GM23338 (cell line): ENCODE measurements around the gene ARX. TPM values are rescaled to one million over a fixed set of nuclear protein-coding genes. Genes with fewer than 3 reads are reported as not detected.
A peak's percentile ranks its signal among the peaks of the same experiment; 100 is the strongest.

ENCODE experiments used
- ATAC-seq: fragments of 200-7000 bp; cut with Tn5 transposase; 3 replicates; pipeline ENCODE4 v1.9.1; 2020
- DNase-seq: peaks from one replicate; pipeline ENCODE4 v3.0.0-alpha.2; 2015; ENCODE audit warnings: low spot score
- H2AFZ ChIP-seq: fragments of 200-600 bp; sonication (generic); 2 replicates; pipeline ENCODE4 v1.8.0; 2016; ENCODE audit warnings: antibody characterized with exemption, mild to moderate bottlenecking, moderate library complexity
- H3F3A ChIP-seq: fragments of 200-600 bp; sonication (generic); replicated peaks from 2 replicates; pipeline ENCODE4 v1.8.0; 2017; ENCODE audit warnings: antibody characterized with exemption, mixed run types, low read depth
- H3K27ac ChIP-seq: fragments of 200-600 bp; sonication (generic); 2 replicates; pipeline ENCODE4 v1.6.1; 2016; ENCODE audit warnings: low read depth
- H3K27me3 ChIP-seq: fragments of 200-600 bp; sonication (generic); 2 replicates; pipeline ENCODE4 v1.8.0; 2016; ENCODE audit warnings: mild to moderate bottlenecking, mixed run types, moderate library complexity; ENCODE audit not compliant: insufficient read depth
- H3K36me3 ChIP-seq: fragments of 200-600 bp; sonication (generic); 2 replicates; pipeline ENCODE4 v1.8.0; 2016; ENCODE audit warnings: mild to moderate bottlenecking; ENCODE audit not compliant: insufficient read depth
- H3K4me1 ChIP-seq: fragments of 200-600 bp; sonication (generic); 2 replicates; pipeline ENCODE4 v1.8.0; 2016; ENCODE audit warnings: mild to moderate bottlenecking, moderate library complexity; ENCODE audit not compliant: insufficient read depth
- H3K4me2 ChIP-seq: fragments of 200-600 bp; sonication (generic); 2 replicates; pipeline ENCODE4 v1.7.1; 2017; ENCODE audit warnings: mixed run types
- H3K4me3 ChIP-seq: fragments of 200-600 bp; sonication (generic); 2 replicates; pipeline ENCODE4 v1.6.1; 2016; ENCODE audit warnings: mixed run types
- H3K79me2 ChIP-seq: fragments of 200-600 bp; sonication (generic); replicated peaks from 2 replicates; pipeline ENCODE4 v1.8.0; 2017; ENCODE audit warnings: mild to moderate bottlenecking; ENCODE audit not compliant: insufficient read depth
- H3K9me2 ChIP-seq: fragments of 200-600 bp; sonication (generic); 2 replicates; pipeline ENCODE4 v1.8.0; 2017; ENCODE audit not compliant: insufficient read depth
- H4K20me1 ChIP-seq: fragments of 200-600 bp; sonication (generic); replicated peaks from 2 replicates; pipeline ENCODE4 v1.8.0; 2017; ENCODE audit warnings: mild to moderate bottlenecking; ENCODE audit not compliant: insufficient read depth
- H3K27ac Mint-ChIP-seq: 2 replicates; pipeline ENCODE4 v1.8.0; 2020; ENCODE audit warnings: inconsistent platforms, mild to moderate bottlenecking, moderate library complexity, mixed read lengths
- H3K27me3 Mint-ChIP-seq: 3 replicates; pipeline ENCODE4 v1.8.0; 2022; ENCODE audit warnings: low read depth, mild to moderate bottlenecking, moderate library complexity, mixed read lengths, inconsistent platforms; ENCODE audit not compliant: insufficient read depth, poor library complexity
- H3K36me3 Mint-ChIP-seq: 3 replicates; pipeline ENCODE4 v1.8.0; 2021; ENCODE audit warnings: low read depth, mild to moderate bottlenecking, inconsistent platforms, moderate library complexity, mixed read lengths
- H3K4me1 Mint-ChIP-seq: 3 replicates; pipeline ENCODE4 v1.8.0; 2020; ENCODE audit warnings: mild to moderate bottlenecking, inconsistent platforms, mixed read lengths
- H3K4me3 Mint-ChIP-seq: 3 replicates; pipeline ENCODE4 v1.8.0; 2021; ENCODE audit warnings: moderate library complexity, mild to moderate bottlenecking, inconsistent platforms, mixed read lengths
- H3K9me3 Mint-ChIP-seq: 3 replicates; pipeline ENCODE4 v1.8.0; 2020; ENCODE audit warnings: moderate library complexity, mild to moderate bottlenecking, inconsistent platforms, mixed read lengths
- CREB1 ChIP-seq: fragments of 250-450 bp; sonication (Bioruptor Pico); IDR thresholded peaks from 2 replicates; pipeline ENCODE4 v1.5.0; 2020; ENCODE audit warnings: low read depth, mild to moderate bottlenecking, moderate library complexity
- CTCF ChIP-seq, 2 experiments: fragments of 200-600 bp in 1 of 2; sonication (generic) in 1 of 2; conservative IDR thresholded peaks; 2 replicates each; pipeline versions ENCODE4 v1.5.1 to v1.6.1; 2016 to 2017; ENCODE audit warnings: antibody characterized with exemption in 2 of 2, low read depth in 2 of 2, mild to moderate bottlenecking in 2 of 2, moderate library complexity in 1 of 2
- ETS1 ChIP-seq: IDR thresholded peaks from 2 replicates; pipeline ENCODE4 v1.6.1; 2016; ENCODE audit warnings: antibody characterized with exemption
- EZH2 ChIP-seq: fragments of 200-600 bp; sonication (generic); IDR thresholded peaks from one replicate; pipeline ENCODE4 v1.8.0; 2017; ENCODE audit warnings: antibody characterized with exemption, mild to moderate bottlenecking, low read depth; ENCODE audit not compliant: unreplicated experiment
- EZH2phosphoT487 ChIP-seq: fragments of 200-600 bp; sonication (generic); IDR thresholded peaks from one replicate; pipeline ENCODE4 v1.8.1; 2018; ENCODE audit warnings: antibody characterized with exemption; ENCODE audit not compliant: unreplicated experiment
- JUNB ChIP-seq: IDR thresholded peaks from one replicate; pipeline ENCODE4 v1.6.1; 2016; ENCODE audit warnings: antibody characterized with exemption; ENCODE audit not compliant: unreplicated experiment
- NANOG ChIP-seq: IDR thresholded peaks from 2 replicates; pipeline ENCODE4 v1.6.1; 2016; ENCODE audit warnings: antibody characterized with exemption, borderline replicate concordance
- POLR2AphosphoS5 ChIP-seq: IDR thresholded peaks from 2 replicates; pipeline ENCODE4 v1.6.1; 2016; ENCODE audit warnings: antibody characterized with exemption, low read depth
- REST ChIP-seq: IDR thresholded peaks from one replicate; pipeline ENCODE4 v1.6.1; 2018; ENCODE audit warnings: antibody characterized with exemption; ENCODE audit not compliant: unreplicated experiment
- STAT1 ChIP-seq: IDR thresholded peaks from one replicate; pipeline ENCODE4 v1.6.1; 2016; ENCODE audit warnings: antibody characterized with exemption; ENCODE audit not compliant: unreplicated experiment
- ZNF114 ChIP-seq: fragments of 250-450 bp; sonication (Bioruptor Pico); IDR thresholded peaks from 2 replicates; pipeline ENCODE4 v1.5.0; 2020; ENCODE audit warnings: mild to moderate bottlenecking, moderate library complexity
- ZNF462 ChIP-seq: fragments of 250-450 bp; sonication (Bioruptor Pico); IDR thresholded peaks from 2 replicates; pipeline ENCODE4 v1.5.0; 2020; ENCODE audit warnings: mild to moderate bottlenecking, moderate library complexity
- polyA plus RNA-seq: library from polyadenylated mRNA; unstranded; fragments of >200 nt; fragmentation: Nextera tagmentation; extraction: Ambion mirVana; gene quantifications from 2 replicates; pipeline ENCODE4 v1.2.1, GENCODE V29; 2016
- total RNA-seq: library from RNA; depleted of rRNA; stranded (reverse); fragments of >200 nt; shearing (Covaris generic); gene quantifications from 2 replicates; pipeline ENCODE4 v1.2.3, GENCODE V29; 2014

The ARX gene
- total and polyA plus RNA-seq, 2 experiments from 2014 or later: 0.13 TPM; not detected in 1

GRCh38 chrX:25004040-25004439 is 11.7 kb downstream of the ARX start (continued):
- TF ChIP-seq EZH2: peak; percentile 84

GRCh38 chrX:25003066-25003849 is 12.5 kb downstream of the ARX start:
- Mint-ChIP-seq H3K27me3 (peaks cover 75% of the 10 kb centered on the region), H3K4me3 (peak overlapping the region; percentile 76), H3K27ac (no peak overlapping the region), H3K36me3 (no peaks in the 10 kb centered on the region; the same call in 2 of the 3 replicates), H3K9me3 (no peaks in the 10 kb centered on the region; the same call in 2 of the 3 replicates), H3K4me1 (peaks cover 35% of the 10 kb centered on the region)
- peaks cover 50% of the 10 kb centered on the region for H3K4me1 ChIP-seq
- H2AFZ ChIP-seq: no peak overlapping the region
- DNase-seq (peak; percentile 67), ATAC-seq (peak; percentile 8; the same call in 2 of the 3 replicates)
- no peaks in the 10 kb centered on the region for H4K20me1 ChIP-seq
- peak overlapping the region; percentile 84 for H3K4me2 ChIP-seq
- H3K9me2 ChIP-seq: no peaks in the 10 kb centered on the region
- peaks cover 94% of the 10 kb centered on the region for H3K27me3 ChIP-seq
- H3K36me3 ChIP-seq: no peaks in the 10 kb centered on the region
- H3K4me3 ChIP-seq: peak overlapping the region; percentile 54
- H3F3A ChIP-seq: 0 out of 2 replicates have a peak, but pooled peaks cover 5% of the 10 kb centered on the region
- H3K79me2 ChIP-seq: no peaks in the 10 kb centered on the region
- no peak overlapping the region for H3K27ac ChIP-seq
- TF ChIP-seq POLR2AphosphoS5: no peak
- TF ChIP-seq CTCF (conservative IDR thresholded peaks at IDR 0.05; ENCODE audit: low read depth in 2 of 2): no peak
- no peak for TF ChIP-seq EZH2
- no peak for TF ChIP-seq CREB1 (CRISPR knock-in tag)
- TF ChIP-seq ZNF114 (CRISPR knock-in tag): no peak
- no peak for TF ChIP-seq EZH2phosphoT487
- TF ChIP-seq STAT1: no peak
- no peak for TF ChIP-seq ZNF462 (CRISPR knock-in tag)
- no peak for TF ChIP-seq REST
- TF ChIP-seq JUNB: no peak
- TF ChIP-seq NANOG: no peak
- TF ChIP-seq ETS1: no peak
